HEK293T (cell line): ENCODE data around the gene HIBCH.
"Not testable (repeated sequence)": the region's sequence is repeated elsewhere in the genome, so short reads cannot be mapped to it uniquely, and the experiment has no call there.

Source experiments
- CTCF ChIA-PET: fragments of 350-600 bp; formaldehyde crosslinking; extraction: SDS; loops from one replicate; lab custom pipeline; 2021; ENCODE audit warnings: antibody characterized with exemption, inconsistent platforms; lab: Yijun Ruan, JAX
- POLR2A ChIA-PET: fragments of 350-600 bp; formaldehyde crosslinking; extraction: SDS; loops from one replicate; lab custom pipeline; 2020; ENCODE audit warnings: antibody characterized with exemption, inconsistent platforms; lab: Yijun Ruan, JAX
- DNase-seq: peaks from one replicate; pipeline ENCODE4 v3.0.0; 2012; ENCODE audit warnings: mixed read lengths; ENCODE audit errors: extremely low spot score
- ARNT ChIP-seq: fragments of 450-650 bp; IDR thresholded peaks from 2 replicates; pipeline ENCODE4 v1.6.1; 2017; ENCODE audit warnings: mild to moderate bottlenecking
- BHLHE40 ChIP-seq: fragments of 450-650 bp; IDR thresholded peaks from 2 replicates; pipeline ENCODE4 v1.6.1; 2016; ENCODE audit warnings: mild to moderate bottlenecking, moderate library complexity, borderline replicate concordance
- CTBP1 ChIP-seq: fragments of 450-650 bp; IDR thresholded peaks from 2 replicates; pipeline ENCODE4 v1.6.1; 2016; ENCODE audit warnings: borderline replicate concordance
- ELF4 ChIP-seq: fragments of 450-650 bp; IDR thresholded peaks from 2 replicates; pipeline ENCODE4 v1.6.1; 2017; ENCODE audit warnings: antibody characterized with exemption
- FOXA1 ChIP-seq: fragments of 450-650 bp; IDR thresholded peaks from 2 replicates; pipeline ENCODE4 v1.6.1; 2016; ENCODE audit warnings: mild to moderate bottlenecking
- FOXK2 ChIP-seq: fragments of 450-650 bp; IDR thresholded peaks from 2 replicates; pipeline ENCODE4 v1.6.1; 2016; ENCODE audit warnings: mild to moderate bottlenecking
- FOXM1 ChIP-seq: fragments of 450-650 bp; IDR thresholded peaks from 2 replicates; pipeline ENCODE4 v1.6.1; 2017; ENCODE audit warnings: mild to moderate bottlenecking, borderline replicate concordance
- HDGF ChIP-seq: fragments of 450-650 bp; IDR thresholded peaks from 2 replicates; pipeline ENCODE4 v1.6.1; 2017; ENCODE audit warnings: antibody characterized with exemption, borderline replicate concordance
- L3MBTL2 ChIP-seq: fragments of 450-650 bp; conservative IDR thresholded peaks from 2 replicates; pipeline ENCODE4 v1.6.1; 2016; ENCODE audit warnings: mild to moderate bottlenecking
- LEF1 ChIP-seq: fragments of 450-650 bp; IDR thresholded peaks from 2 replicates; pipeline ENCODE4 v1.6.1; 2017; ENCODE audit warnings: mild to moderate bottlenecking, borderline replicate concordance
- NFRKB ChIP-seq: fragments of 450-650 bp; IDR thresholded peaks from 2 replicates; pipeline ENCODE4 v1.6.1; 2016; ENCODE audit warnings: mild to moderate bottlenecking, moderate library complexity
- PKNOX1 ChIP-seq: fragments of 450-650 bp; IDR thresholded peaks from 2 replicates; pipeline ENCODE4 v1.6.1; 2016
- SP1 ChIP-seq: fragments of 450-650 bp; IDR thresholded peaks from 2 replicates; pipeline ENCODE4 v1.6.1; 2017
- SUZ12 ChIP-seq: fragments of 450-650 bp; IDR thresholded peaks from 2 replicates; pipeline ENCODE4 v1.6.1; 2016; ENCODE audit warnings: mild to moderate bottlenecking
- TARDBP ChIP-seq: fragments of 450-650 bp; IDR thresholded peaks from 2 replicates; pipeline ENCODE4 v1.6.1; 2016
- ZNF384 ChIP-seq: fragments of 450-650 bp; IDR thresholded peaks from 2 replicates; pipeline ENCODE4 v1.6.1; 2016

HIBCH gene

DNA sequence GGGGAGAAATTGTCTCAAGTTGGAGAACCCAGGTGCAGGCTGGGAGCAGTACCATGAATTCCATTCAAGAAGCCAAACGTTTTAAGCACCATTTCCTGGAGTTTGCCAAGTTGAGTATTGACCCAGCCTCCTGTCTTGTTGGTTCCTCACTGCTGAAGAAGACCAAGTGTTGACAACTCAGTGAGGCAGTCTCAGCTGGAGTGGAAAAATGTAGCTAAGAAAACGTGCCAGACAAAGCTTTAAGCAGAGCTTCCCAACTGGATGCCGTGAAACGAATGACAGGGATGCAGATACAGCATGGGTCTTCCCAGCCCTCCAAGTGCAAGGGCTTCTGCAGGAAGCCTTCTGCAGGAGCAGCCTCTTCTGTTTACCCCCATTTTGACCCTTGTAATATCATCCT, 23.0 kb upstream of the HIBCH start:
- TF ChIP-seq LEF1, result no peak
- CTCF ChIA-PET, result no interaction called here
- no peak for DNase-seq
- POLR2A ChIA-PET, result interaction anchor here (1.2 kb wide), 1 partner anchor 9 kb away, joined by 3 read pairs; no protein-coding TSS in a partner anchor

GRCh38 chr2:190340369-190340768, 20.7 kb upstream of the HIBCH start:
- TF ChIP-seq ELF4 (no peak), L3MBTL2 (no peak), ARNT (no peak), FOXA1 (no peak), ZNF384 (no peak), PKNOX1 (no peak), SUZ12 (no peak), FOXM1 (no peak), TARDBP (no peak), FOXK2 (no peak), NFRKB (no peak)
- CTCF ChIA-PET, result no interaction called here
- POLR2A ChIA-PET, result no interaction called here
- no peak for DNase-seq

DNA sequence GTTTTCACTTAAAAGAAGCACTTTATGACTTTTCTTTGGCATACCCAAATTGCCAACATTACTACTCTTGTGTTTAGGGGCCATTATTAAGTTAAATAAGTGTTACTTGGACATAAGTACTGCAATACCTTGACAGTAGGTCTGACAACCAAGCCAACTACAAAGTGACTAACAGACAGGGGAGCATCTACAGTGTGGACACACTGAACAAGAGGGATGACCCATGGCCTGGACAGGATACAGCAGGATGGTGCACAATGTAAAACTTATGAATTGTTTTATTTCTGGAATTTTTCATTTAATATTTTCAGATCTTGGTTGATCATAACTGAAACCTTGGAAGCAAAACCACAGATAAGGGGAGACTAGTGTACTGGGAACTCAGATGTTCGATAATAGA, 19.8 kb upstream of the HIBCH start:
- no peak for TF ChIP-seq FOXK2
- TF ChIP-seq ARNT, result no peak
- no peak for TF ChIP-seq ELF4
- no peak for TF ChIP-seq BHLHE40
- TF ChIP-seq SUZ12, result no peak
- no peak for TF ChIP-seq ZNF384
- no peak for TF ChIP-seq LEF1
- no peak for TF ChIP-seq HDGF
- POLR2A ChIA-PET, result no interaction called here
- no peak for DNase-seq
- CTCF ChIA-PET, result no interaction called here

DNA sequence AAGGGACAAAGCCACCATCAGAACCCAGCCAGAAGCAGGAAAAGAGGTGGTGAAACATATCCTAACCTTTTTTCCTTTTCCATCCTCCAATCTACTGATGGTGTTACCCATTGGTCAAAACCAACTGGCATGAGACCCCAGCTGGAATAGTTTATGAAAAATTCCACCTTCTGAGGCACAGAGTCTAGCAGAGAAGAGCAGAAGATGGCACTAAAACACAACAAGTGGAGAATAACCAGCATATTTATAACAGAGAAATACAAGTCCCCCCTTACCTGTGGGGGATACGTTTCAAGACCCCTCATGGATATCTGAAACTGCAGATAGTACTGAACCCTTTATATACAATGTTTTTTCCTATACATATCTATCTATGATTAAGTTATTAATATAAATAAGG, 18.8 kb upstream of the HIBCH start:
- ChIA-PET CTCF (no interaction called here), POLR2A (no interaction called here)
- no peak for DNase-seq
- TF ChIP-seq SP1 (no peak), ZNF384 (no peak), BHLHE40 (no peak)

GRCh38 chr2:190336420-190336819, 16.8 kb upstream of the HIBCH start:
- ChIA-PET CTCF (no interaction called here), POLR2A (no interaction called here)
- no peak for DNase-seq
- no peak for TF ChIP-seq ARNT
- no peak for TF ChIP-seq LEF1

DNA sequence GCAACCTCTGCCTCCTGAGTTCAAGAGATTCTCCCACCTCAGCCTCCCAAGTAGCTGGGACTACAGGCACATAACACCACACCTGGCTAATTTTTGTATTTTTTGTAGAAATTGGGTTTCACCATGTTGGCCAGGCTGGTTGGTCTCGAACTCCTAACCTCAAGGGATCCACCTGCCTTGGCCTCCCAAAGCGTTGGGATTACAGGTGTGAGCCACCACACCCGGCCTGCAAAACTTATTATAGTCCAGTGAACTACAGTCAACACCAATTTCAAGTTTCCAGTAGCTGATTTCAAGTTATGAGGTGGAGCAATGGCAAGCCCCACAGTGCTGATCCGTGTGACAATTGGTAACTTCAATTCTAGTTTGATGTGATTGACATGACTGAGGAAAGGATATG, 16.0 kb upstream of the HIBCH start:
- CTCF ChIA-PET, DNase-seq, POLR2A ChIA-PET: not testable (repeated sequence)

DNA sequence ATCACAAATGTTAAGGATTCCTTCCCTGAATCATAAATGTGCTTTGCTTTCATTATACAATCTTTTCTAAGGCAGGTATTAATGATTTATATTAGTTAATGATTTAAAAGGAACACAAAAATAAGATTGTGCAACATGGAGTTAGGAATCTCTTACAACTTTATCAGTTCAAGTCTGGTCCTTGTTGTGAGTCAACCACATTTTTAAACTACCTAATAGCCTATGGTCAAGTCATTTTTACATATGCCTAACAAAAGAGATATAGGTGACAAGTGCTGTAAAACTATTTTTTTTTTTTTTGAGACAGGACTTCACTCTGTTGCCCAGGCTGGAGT, 15.6 kb upstream of the HIBCH start:
- ChIA-PET CTCF (no interaction called here), POLR2A (no interaction called here)
- no peak for DNase-seq
- TF ChIP-seq FOXA1 (no peak), NFRKB (no peak), SP1 (no peak), BHLHE40 (no peak), SUZ12 (no peak), FOXK2 (no peak), LEF1 (no peak), ARNT (no peak), CTBP1 (no peak), TARDBP (no peak), FOXM1 (no peak), L3MBTL2 (no peak), HDGF (no peak), PKNOX1 (no peak), ELF4 (no peak)

DNA sequence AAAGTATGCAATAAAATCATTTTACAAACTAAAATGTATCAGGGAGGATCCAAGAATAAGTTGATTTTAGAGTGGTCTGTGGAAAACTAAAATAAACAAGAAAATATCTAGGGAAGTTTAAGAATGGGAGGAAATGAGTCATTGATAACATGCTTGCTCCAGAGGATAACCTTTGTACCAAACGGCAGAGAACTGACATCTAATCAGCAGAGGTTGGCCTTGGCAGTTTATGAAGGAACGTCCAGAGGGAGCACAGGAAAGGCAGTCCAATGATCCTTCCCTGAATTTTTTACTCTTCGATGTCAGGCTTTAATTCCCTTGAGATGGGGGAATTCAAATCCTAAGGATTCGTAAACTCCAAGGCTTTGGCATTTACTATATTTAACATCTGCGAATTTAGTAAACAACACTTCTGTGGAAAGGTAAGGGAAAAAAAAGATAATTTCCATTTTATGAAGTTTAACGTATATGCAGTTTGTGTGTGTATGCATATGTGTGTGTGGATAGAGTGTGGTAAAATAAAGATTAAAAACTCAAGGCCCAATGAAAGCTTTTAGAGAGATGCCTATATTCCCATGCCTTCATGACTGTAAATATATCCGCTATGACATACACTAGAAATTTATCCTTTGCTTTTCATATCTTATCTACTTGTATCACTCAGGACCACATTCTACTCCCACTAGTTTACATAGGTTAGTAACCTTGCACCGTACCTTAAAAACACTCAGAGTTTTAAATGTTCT, 15.0 kb upstream of the HIBCH start:
- DNase-seq, result no peak
- ChIA-PET CTCF (no interaction called here), POLR2A (no interaction called here)
- TF ChIP-seq PKNOX1 (no peak), ZNF384 (no peak), TARDBP (no peak), ARNT (no peak), L3MBTL2 (no peak), NFRKB (no peak), SP1 (no peak), CTBP1 (no peak), FOXM1 (no peak), HDGF (no peak)
